ENCODE results near the gene PLEKHA6. TPM values are rescaled to one million over a fixed set of nuclear protein-coding genes. Genes with fewer than 3 reads are reported as not detected.
"Not testable (repeated sequence)": the region's sequence is repeated elsewhere in the genome, so short reads cannot be mapped to it uniquely, and the experiment has no call there.

Gene PLEKHA6
- total RNA-seq, 1 experiment from 2014 or later: 0.30 TPM

DNA sequence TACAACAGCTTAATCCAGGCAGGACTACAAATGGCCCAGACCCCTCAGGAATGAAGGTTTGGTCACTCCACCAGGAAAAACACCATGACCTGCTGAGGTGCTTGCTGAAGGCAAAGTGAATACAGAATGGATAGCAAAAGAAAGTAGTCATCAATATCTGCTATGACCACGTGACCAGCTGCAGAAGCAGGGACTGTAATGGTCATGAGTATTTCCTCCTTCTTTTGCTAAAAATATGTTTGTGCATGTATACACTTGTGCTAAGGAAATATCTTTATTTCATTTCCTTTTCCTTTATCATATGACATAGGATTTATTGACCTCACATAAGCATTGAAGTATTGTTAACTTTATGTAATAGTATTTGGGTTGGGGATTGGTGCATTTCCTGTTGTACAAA is 119.5 kb downstream of the PLEKHA6 start:
- Histone ChIP-seq H4K20me1 (ENCODE audit: insufficient read depth, low read depth, low read length) (no peaks in the 10 kb centered on the region), H3K4me2 (ENCODE audit: low read depth, low read length, poor library complexity, severe bottlenecking) (no peak overlapping the region), H3K36me3 (ENCODE audit: insufficient read depth, low read length) (no peaks in the 10 kb centered on the region), H3K9me3 (ENCODE audit: low read length) (no peaks in the 10 kb centered on the region), H3K9ac (ENCODE audit: low read length) (no peak overlapping the region), H3K4me3 (ENCODE audit: low read length) (no peak overlapping the region), H3K79me2 (ENCODE audit: low read length) (no peaks in the 10 kb centered on the region), H3K4me1 (ENCODE audit: low read length) (no peaks in the 10 kb centered on the region), H2AFZ (ENCODE audit: low read length) (no peak overlapping the region), H3K27ac (ENCODE audit: low read length) (no peak overlapping the region), H3K9me2 (replicated peaks; ENCODE audit: insufficient read depth, low read length) (no peaks in the 10 kb centered on the region), H3K27me3 (ENCODE audit: low read length) (no peaks in the 10 kb centered on the region)
- DNase-seq: no peak

DNA sequence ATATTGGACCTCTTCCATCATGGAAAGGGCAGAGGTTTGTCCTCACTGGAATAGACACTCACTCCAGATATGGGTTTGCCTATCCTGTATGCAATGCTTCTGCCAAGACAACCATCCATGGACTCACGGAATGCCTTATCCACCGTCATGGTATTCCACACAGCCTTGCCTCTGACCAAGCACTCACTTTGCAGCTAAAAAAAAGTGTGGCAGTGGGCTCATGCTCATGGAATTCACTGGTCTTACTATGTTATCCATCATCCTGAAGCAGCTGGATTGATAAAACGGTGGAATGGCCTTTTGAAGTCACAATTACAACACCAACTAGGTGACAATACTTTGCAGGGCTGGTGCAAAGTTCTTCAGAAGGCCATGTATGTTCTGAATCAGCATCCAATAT is 120.3 kb downstream of the PLEKHA6 start:
- H3K4me2 ChIP-seq (ENCODE audit: low read depth, low read length, poor library complexity, severe bottlenecking); H3K9me2 ChIP-seq (replicated peaks; ENCODE audit: insufficient read depth, low read length); H4K20me1 ChIP-seq (ENCODE audit: insufficient read depth, low read depth, low read length); H3K27me3 ChIP-seq (ENCODE audit: low read length); H3K27ac ChIP-seq (ENCODE audit: low read length); DNase-seq; H3K9me3 ChIP-seq (ENCODE audit: low read length); H3K36me3 ChIP-seq (ENCODE audit: insufficient read depth, low read length); H2AFZ ChIP-seq (ENCODE audit: low read length); H3K9ac ChIP-seq (ENCODE audit: low read length); H3K79me2 ChIP-seq (ENCODE audit: low read length); H3K4me1 ChIP-seq (ENCODE audit: low read length); H3K4me3 ChIP-seq (ENCODE audit: low read length): not testable (repeated sequence)

DNA sequence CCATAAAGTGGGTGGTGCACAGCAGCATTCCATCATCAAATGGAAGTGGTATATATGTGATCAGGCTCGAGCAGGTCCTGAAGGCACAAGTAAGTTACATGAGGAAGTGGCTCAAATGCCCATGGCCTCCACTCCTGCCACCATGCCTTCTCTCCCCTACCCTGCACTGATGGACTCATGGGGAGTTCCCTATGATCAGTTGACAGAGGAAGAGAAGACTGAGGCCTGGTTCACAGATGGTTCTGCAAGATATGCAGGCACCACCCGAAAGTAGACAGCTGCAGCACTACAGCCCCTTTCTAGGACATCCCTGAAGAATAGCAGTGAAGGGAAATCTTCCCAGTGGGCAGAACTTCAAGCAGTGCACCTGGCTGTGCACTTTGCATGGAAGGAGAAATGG is 121.2 kb downstream of the PLEKHA6 start:
- H3K27me3 ChIP-seq (ENCODE audit: low read length); DNase-seq; H3K79me2 ChIP-seq (ENCODE audit: low read length); H3K9me3 ChIP-seq (ENCODE audit: low read length); H3K4me2 ChIP-seq (ENCODE audit: low read depth, low read length, poor library complexity, severe bottlenecking); H3K9me2 ChIP-seq (replicated peaks; ENCODE audit: insufficient read depth, low read length); H3K36me3 ChIP-seq (ENCODE audit: insufficient read depth, low read length); H3K9ac ChIP-seq (ENCODE audit: low read length); H2AFZ ChIP-seq (ENCODE audit: low read length); H4K20me1 ChIP-seq (ENCODE audit: insufficient read depth, low read depth, low read length); H3K27ac ChIP-seq (ENCODE audit: low read length); H3K4me3 ChIP-seq (ENCODE audit: low read length); H3K4me1 ChIP-seq (ENCODE audit: low read length): not testable (repeated sequence)

DNA sequence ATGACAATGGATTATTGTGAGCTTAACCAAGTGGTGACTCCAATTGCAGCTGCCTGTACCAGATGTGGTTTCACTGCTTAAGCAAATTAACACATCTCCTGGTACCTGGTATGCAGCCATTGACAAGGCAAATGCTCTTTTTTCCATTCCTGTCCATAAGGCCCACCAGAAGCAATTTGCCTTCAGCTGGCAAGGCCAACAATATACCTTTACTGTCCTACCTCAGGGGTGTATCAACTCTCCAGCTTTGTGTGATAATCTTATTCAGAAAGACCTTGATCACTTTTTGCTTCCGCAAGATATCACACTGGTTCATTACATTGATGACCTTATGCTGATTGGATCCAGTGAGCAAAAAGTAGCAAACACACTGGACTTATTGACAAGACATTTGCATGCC is 122.2 kb downstream of the PLEKHA6 start:
- not testable (repeated sequence) for H3K4me1 ChIP-seq (ENCODE audit: low read length); H3K79me2 ChIP-seq (ENCODE audit: low read length); H3K4me3 ChIP-seq (ENCODE audit: low read length); H3K27ac ChIP-seq (ENCODE audit: low read length); H3K9me3 ChIP-seq (ENCODE audit: low read length); H3K4me2 ChIP-seq (ENCODE audit: low read depth, low read length, poor library complexity, severe bottlenecking); H3K36me3 ChIP-seq (ENCODE audit: insufficient read depth, low read length); DNase-seq; H4K20me1 ChIP-seq (ENCODE audit: insufficient read depth, low read depth, low read length); H3K9me2 ChIP-seq (replicated peaks; ENCODE audit: insufficient read depth, low read length); H3K27me3 ChIP-seq (ENCODE audit: low read length); H3K9ac ChIP-seq (ENCODE audit: low read length); H2AFZ ChIP-seq (ENCODE audit: low read length)

DNA sequence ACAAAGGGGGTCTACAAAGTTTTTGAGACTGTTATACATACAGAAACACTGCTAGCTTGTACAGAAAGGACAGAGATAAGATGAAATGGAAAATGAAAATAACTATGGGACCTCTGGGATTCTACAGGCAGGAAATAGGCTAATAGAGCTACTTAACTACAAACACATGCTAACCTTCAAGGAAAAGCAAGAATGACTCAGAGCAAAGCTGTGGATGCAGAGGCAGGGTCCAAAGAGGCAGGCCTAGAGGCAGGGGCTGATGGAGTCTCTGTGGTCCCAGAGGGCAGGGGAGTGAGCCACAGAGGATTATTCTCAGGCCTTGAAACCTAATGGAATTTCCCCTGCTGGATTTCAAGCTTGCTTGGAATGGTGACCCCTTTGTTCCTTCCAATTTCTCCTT is 127.2 kb downstream of the PLEKHA6 start:
- Histone ChIP-seq H3K9me2 (replicated peaks; ENCODE audit: insufficient read depth, low read length) (no peaks in the 10 kb centered on the region), H3K4me1 (ENCODE audit: low read length) (no peaks in the 10 kb centered on the region), H3K27me3 (ENCODE audit: low read length) (no peaks in the 10 kb centered on the region), H3K9me3 (ENCODE audit: low read length) (no peaks in the 10 kb centered on the region), H3K36me3 (ENCODE audit: insufficient read depth, low read length) (no peaks in the 10 kb centered on the region), H3K4me2 (ENCODE audit: low read depth, low read length, poor library complexity, severe bottlenecking) (no peak overlapping the region), H2AFZ (ENCODE audit: low read length) (no peak overlapping the region), H3K27ac (ENCODE audit: low read length) (no peak overlapping the region), H3K9ac (ENCODE audit: low read length) (no peak overlapping the region), H3K79me2 (ENCODE audit: low read length) (no peaks in the 10 kb centered on the region), H3K4me3 (ENCODE audit: low read length) (no peak overlapping the region), H4K20me1 (ENCODE audit: insufficient read depth, low read depth, low read length) (no peaks in the 10 kb centered on the region)
- no peak for DNase-seq

DNA sequence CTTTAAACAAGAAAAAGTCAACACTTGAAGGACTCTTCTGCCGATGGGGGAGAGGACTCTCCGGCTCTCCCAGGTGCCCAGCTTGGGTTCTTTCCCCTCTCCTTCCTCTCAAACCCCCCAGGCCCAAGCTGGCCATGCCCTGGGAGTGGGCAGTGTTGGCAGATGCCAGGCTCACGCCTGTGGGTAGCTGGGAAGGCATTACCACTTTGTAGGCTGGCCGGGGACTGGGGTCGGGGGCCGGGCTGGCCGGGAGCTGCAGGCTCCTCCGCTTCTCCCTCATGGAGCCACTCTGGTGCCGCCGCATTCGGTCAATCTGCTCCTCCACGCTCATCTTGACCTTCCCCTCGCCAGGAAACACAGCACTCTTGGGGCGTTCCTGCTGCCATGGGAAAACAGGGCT is 129.5 kb downstream of the PLEKHA6 start:
- no peak overlapping the region for H3K27ac ChIP-seq (ENCODE audit: low read length)
- DNase-seq: no peak
- H3K27me3 ChIP-seq (ENCODE audit: low read length): no peaks in the 10 kb centered on the region

DNA sequence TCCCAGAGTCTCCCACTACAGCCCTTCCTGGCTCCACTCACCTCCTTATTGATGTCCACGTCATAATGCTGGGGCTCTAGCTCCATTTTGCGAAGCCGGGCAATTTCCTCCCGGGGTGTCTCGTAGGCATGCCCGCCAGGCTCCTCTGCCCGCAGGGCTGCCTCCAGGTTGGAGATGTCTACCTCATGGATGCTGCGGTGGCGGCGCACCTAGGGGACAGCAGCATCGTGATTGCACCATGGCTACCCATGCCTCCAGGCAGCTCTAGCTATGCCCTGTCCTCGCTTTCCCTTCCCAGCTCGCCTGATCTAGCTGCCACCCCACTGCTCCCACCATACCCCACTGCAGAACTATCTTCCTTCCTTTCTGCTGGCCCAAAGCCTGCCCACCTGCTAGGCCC is 130.8 kb downstream of the PLEKHA6 start:
- Histone ChIP-seq H3K4me3 (ENCODE audit: low read length) (no peak overlapping the region), H2AFZ (ENCODE audit: low read length) (no peak overlapping the region), H3K79me2 (ENCODE audit: low read length) (no peaks in the 10 kb centered on the region), H3K4me1 (ENCODE audit: low read length) (no peaks in the 10 kb centered on the region), H4K20me1 (ENCODE audit: insufficient read depth, low read depth, low read length) (no peaks in the 10 kb centered on the region), H3K9me3 (ENCODE audit: low read length) (no peaks in the 10 kb centered on the region), H3K9ac (ENCODE audit: low read length) (no peak overlapping the region), H3K27ac (ENCODE audit: low read length) (no peak overlapping the region), H3K27me3 (ENCODE audit: low read length) (no peaks in the 10 kb centered on the region), H3K4me2 (ENCODE audit: low read depth, low read length, poor library complexity, severe bottlenecking) (no peak overlapping the region), H3K36me3 (ENCODE audit: insufficient read depth, low read length) (no peaks in the 10 kb centered on the region), H3K9me2 (replicated peaks; ENCODE audit: insufficient read depth, low read length) (no peaks in the 10 kb centered on the region)
- DNase-seq: no peak

More for the DNA sequence above, 129.5 kb downstream of the PLEKHA6 start:
- H3K36me3 ChIP-seq (ENCODE audit: insufficient read depth, low read length): no peaks in the 10 kb centered on the region
- H3K9me3 ChIP-seq (ENCODE audit: low read length): no peaks in the 10 kb centered on the region
- H2AFZ ChIP-seq (ENCODE audit: low read length): no peak overlapping the region
- no peak overlapping the region for H3K4me3 ChIP-seq (ENCODE audit: low read length)
- H3K4me1 ChIP-seq (ENCODE audit: low read length): no peaks in the 10 kb centered on the region
- H3K4me2 ChIP-seq (ENCODE audit: low read depth, low read length, poor library complexity, severe bottlenecking): no peak overlapping the region
- H4K20me1 ChIP-seq (ENCODE audit: insufficient read depth, low read depth, low read length): no peaks in the 10 kb centered on the region
- no peak overlapping the region for H3K9ac ChIP-seq (ENCODE audit: low read length)
- no peaks in the 10 kb centered on the region for H3K79me2 ChIP-seq (ENCODE audit: low read length)
- H3K9me2 ChIP-seq (replicated peaks; ENCODE audit: insufficient read depth, low read length): no peaks in the 10 kb centered on the region

DNA sequence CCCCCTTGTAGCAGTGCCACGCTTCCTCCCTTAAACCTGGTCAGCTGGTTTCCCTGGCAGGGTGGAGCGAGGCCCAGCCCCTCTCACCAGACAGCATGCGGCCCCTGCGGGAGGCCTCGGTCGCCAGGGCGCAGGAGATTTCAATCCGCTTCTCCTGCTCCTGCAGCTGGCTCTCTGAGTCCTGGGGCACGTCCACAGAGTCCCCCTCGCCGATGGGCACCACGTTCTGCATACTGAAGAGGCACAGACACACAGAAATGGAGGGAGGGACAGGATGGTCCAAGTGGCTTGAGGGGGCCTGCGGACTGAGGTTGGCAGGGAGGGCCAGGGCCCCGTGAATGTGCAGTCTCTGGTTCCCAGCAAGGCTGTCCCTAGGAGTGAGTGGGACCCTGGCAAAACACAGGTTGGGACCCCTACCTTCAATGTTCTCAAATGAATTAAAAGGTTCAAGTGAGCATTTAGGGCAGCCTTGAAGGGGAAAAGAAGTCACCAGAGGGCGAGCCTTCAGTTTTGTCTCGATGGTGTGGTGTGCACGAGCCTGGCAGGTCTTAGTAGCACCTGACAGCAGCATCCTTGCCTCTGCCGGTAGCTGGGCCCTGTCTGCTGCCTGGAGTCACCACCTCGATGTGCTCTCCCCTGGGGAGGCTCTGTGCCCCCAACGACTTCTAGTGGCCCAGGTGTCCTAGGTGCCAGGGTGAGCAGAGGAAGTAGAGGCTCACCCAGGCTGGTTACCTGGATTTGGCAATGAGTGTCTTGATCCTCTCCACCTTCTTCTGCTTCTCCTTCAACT is 131.5 kb downstream of the PLEKHA6 start:
- H3K27ac ChIP-seq (ENCODE audit: low read length): no peak overlapping the region
- no peak overlapping the region for H3K4me2 ChIP-seq (ENCODE audit: low read depth, low read length, poor library complexity, severe bottlenecking)
- H3K4me1 ChIP-seq (ENCODE audit: low read length): no peaks in the 10 kb centered on the region

More for the DNA sequence above, 131.5 kb downstream of the PLEKHA6 start:
- Histone ChIP-seq H3K79me2 (ENCODE audit: low read length) (no peaks in the 10 kb centered on the region), H2AFZ (ENCODE audit: low read length) (no peak overlapping the region), H3K9ac (ENCODE audit: low read length) (no peak overlapping the region), H3K4me3 (ENCODE audit: low read length) (no peak overlapping the region), H3K27me3 (ENCODE audit: low read length) (no peaks in the 10 kb centered on the region), H3K36me3 (ENCODE audit: insufficient read depth, low read length) (no peaks in the 10 kb centered on the region), H3K9me2 (replicated peaks; ENCODE audit: insufficient read depth, low read length) (no peaks in the 10 kb centered on the region), H4K20me1 (ENCODE audit: insufficient read depth, low read depth, low read length) (no peaks in the 10 kb centered on the region), H3K9me3 (ENCODE audit: low read length) (no peaks in the 10 kb centered on the region)
- DNase-seq: no peak

All from Karpas-422 (cell line).